Endothelial cell of umbilical vein (primary cell): ENCODE measurements around the gene SNX5. TPM values are rescaled to one million over a fixed set of nuclear protein-coding genes. Genes with fewer than 3 reads are reported as not detected.

Source experiments
- BruUV-seq: library from RNA; stranded (reverse); fragments of 400-500 nt; replicated peaks from 2 replicates; lab custom pipeline; 2021; lab: Mats Ljungman, UMichigan
- CTCF ChIA-PET: fragments of 300-600, 350-600 bp; sonication (Branson Sonifier 250); formaldehyde crosslinking; loops from one replicate; lab custom pipeline; 2021; ENCODE audit warnings: antibody characterized with exemption, inconsistent platforms; lab: Charles Lee
- POLR2A ChIA-PET: fragments of 300-600, 350-600 bp; sonication (Branson Sonifier 250); formaldehyde crosslinking; loops from one replicate; lab custom pipeline; 2021; ENCODE audit warnings: antibody characterized with exemption, inconsistent platforms; lab: Charles Lee
- DNase-seq: peaks from one replicate; pipeline ENCODE4 v3.0.0-alpha.2; 2011; ENCODE audit warnings: low read depth, low spot score
- FAIRE-seq: peaks from 2 replicates; lab custom pipeline; 2011; peaks lifted over from hg19 to GRCh38; lab: Jason Lieb, UNC
- H2AFZ ChIP-seq: 2 replicates; pipeline ENCODE4 v1.6.0; 2012; ENCODE audit warnings: low read depth, low read length, control low read depth, inconsistent platforms
- H3K27ac ChIP-seq: 2 replicates; pipeline ENCODE4 v1.5.1; 2011; ENCODE audit warnings: low read depth, mild to moderate bottlenecking, control low read depth, low read length, moderate library complexity; ENCODE audit not compliant: insufficient read depth
- H3K27me3 ChIP-seq, 2 experiments: 2 replicates each; pipeline versions ENCODE4 v1.6.0 to v1.6.1; 2011; ENCODE audit warnings: low read length in 2 of 2, mixed read lengths in 1 of 2; ENCODE audit not compliant: control insufficient read depth in 2 of 2, insufficient read depth in 2 of 2
- H3K36me3 ChIP-seq, 2 experiments: 2 replicates in 1 of 2; 3 replicates in 1 of 2; pipeline ENCODE4 v1.5.1; 2011; ENCODE audit warnings: low read length in 2 of 2, mild to moderate bottlenecking in 1 of 2, moderate library complexity in 1 of 2; ENCODE audit not compliant: control insufficient read depth in 2 of 2, insufficient read depth in 2 of 2; ENCODE audit errors: extremely low read depth in 1 of 2
- H3K4me1 ChIP-seq: 3 replicates; pipeline ENCODE4 v1.5.1; 2011; ENCODE audit warnings: mild to moderate bottlenecking, low read length; ENCODE audit not compliant: control insufficient read depth, insufficient read depth; ENCODE audit errors: extremely low read depth
- H3K4me2 ChIP-seq: 2 replicates; pipeline ENCODE4 v1.6.1; 2011; ENCODE audit warnings: low read length, control low read depth, mixed read lengths; ENCODE audit not compliant: insufficient read depth
- H3K4me3 ChIP-seq, 3 experiments: fragments of 200-600 bp in 1 of 3; sonication (generic), shearing (Covaris generic) in 1 of 3; replicated peaks in 1 of 3; 2 replicates each; pipeline ENCODE4 v1.5.1; 2011 to 2016; ENCODE audit warnings: control low read depth in 3 of 3, low read length in 3 of 3, mild to moderate bottlenecking in 2 of 3, inconsistent platforms in 1 of 3, low read depth in 1 of 3, moderate library complexity in 1 of 3; ENCODE audit not compliant: insufficient read depth in 1 of 3
- H3K79me2 ChIP-seq: 2 replicates; pipeline ENCODE4 v1.6.0; 2012; ENCODE audit warnings: low read length, inconsistent platforms; ENCODE audit not compliant: control insufficient read depth, insufficient read depth
- H3K9ac ChIP-seq: replicated peaks from 2 replicates; pipeline ENCODE3; 2011; ENCODE audit warnings: low read length, control low read depth; ENCODE audit not compliant: insufficient read depth; ENCODE audit errors: extremely low read depth
- H3K9me1 ChIP-seq: replicated peaks from 3 replicates; pipeline ENCODE4 v1.6.0; 2011; ENCODE audit warnings: mild to moderate bottlenecking, low read length; ENCODE audit not compliant: control insufficient read depth, insufficient read depth; ENCODE audit errors: extremely low read depth
- H3K9me3 ChIP-seq: replicated peaks from 2 replicates; pipeline ENCODE4 v1.5.1; 2012; ENCODE audit warnings: low read length, inconsistent platforms; ENCODE audit not compliant: control insufficient read depth, insufficient read depth
- H4K20me1 ChIP-seq: replicated peaks from 2 replicates; pipeline ENCODE3; 2011; ENCODE audit warnings: mild to moderate bottlenecking, low read length; ENCODE audit not compliant: control insufficient read depth, insufficient read depth; ENCODE audit errors: extremely low read depth
- CTCF ChIP-seq, 2 donors: IDR thresholded peaks; 1 replicate in 1 of 2; 2 replicates in 1 of 2; pipeline ENCODE4 v1.5.1; 2011; ENCODE audit warnings: low read length in 2 of 2, mild to moderate bottlenecking in 2 of 2, moderate library complexity in 2 of 2, control low read depth in 1 of 2, inconsistent platforms in 1 of 2, low read depth in 1 of 2; ENCODE audit not compliant: insufficient read depth in 1 of 2; ENCODE audit errors: extremely low read depth in 1 of 2
- EZH2 ChIP-seq: IDR thresholded peaks from 2 replicates; pipeline ENCODE4 v1.6.1; 2012; ENCODE audit warnings: borderline replicate concordance, low read depth, mild to moderate bottlenecking, moderate library complexity, low read length, inconsistent platforms; ENCODE audit not compliant: severe bottlenecking
- FOS ChIP-seq: IDR thresholded peaks from 2 replicates; pipeline ENCODE4 v1.6.1; 2011; ENCODE audit warnings: mild to moderate bottlenecking, low read length, moderate library complexity, borderline replicate concordance; ENCODE audit not compliant: insufficient read depth
- GATA2 ChIP-seq: IDR thresholded peaks from 2 replicates; pipeline ENCODE4 v1.7.0; 2011; ENCODE audit warnings: low read depth, mild to moderate bottlenecking, moderate library complexity, mixed read lengths, low read length; ENCODE audit not compliant: insufficient read length, insufficient read depth
- JUN ChIP-seq: IDR thresholded peaks from 2 replicates; pipeline ENCODE4 v1.6.1; 2011; ENCODE audit warnings: borderline replicate concordance, low read depth; ENCODE audit not compliant: insufficient read length, insufficient read depth
- MAX ChIP-seq: IDR thresholded peaks from 2 replicates; pipeline ENCODE4 v1.6.1; 2011; ENCODE audit not compliant: insufficient read depth, insufficient read length
- MYC ChIP-seq: IDR thresholded peaks from one replicate; pipeline ENCODE4 v1.6.1; 2011; ENCODE audit warnings: mild to moderate bottlenecking, low read depth, low read length
- POLR2A ChIP-seq: IDR thresholded peaks from 2 replicates; pipeline ENCODE4 v1.6.1; 2012; ENCODE audit warnings: low read depth, mild to moderate bottlenecking, control low read depth, low read length
- POLR2AphosphoS5 ChIP-seq: IDR thresholded peaks from 2 replicates; pipeline ENCODE4 v1.6.1; 2012; ENCODE audit warnings: low read depth, mild to moderate bottlenecking, control low read depth, low read length, moderate library complexity; ENCODE audit not compliant: insufficient read depth
- dilution Hi-C: fragments of 300-500 bp; cut with MboI; formaldehyde crosslinking; loops from one replicate; pipeline ENCODE4 v1.15.0; 2019; ENCODE audit warnings: low sequenced_read_pairs; ENCODE audit not compliant: extremely low pct_ligation_motif_present
- intact Hi-C: fragments of 100-400 bp; cut with micrococcal nuclease; formaldehyde crosslinking; loops from one replicate; pipeline ENCODE4 v1.10.0; 2022
- polyA plus RNA-seq, 4 experiments: library from polyadenylated mRNA; depleted of rRNA in 3 of 4; stranded (reverse) in 3 of 4; unstranded in 1 of 4; fragments of >200 nt; gene quantifications; 2 replicates each; pipeline versions ENCODE4 v1.2.1 to v1.2.3, GENCODE V29; 2011 to 2012; ENCODE audit warnings: missing spikeins in 1 of 4
- total RNA-seq: library from RNA; stranded (reverse); gene quantifications from 2 replicates; pipeline ENCODE4 v1.2.3, GENCODE V29; 2021

SNX5 gene
- total and polyA plus RNA-seq, 2 donors (not counting 3 experiments of a cell fraction or from before 2014, with no cell fraction given), result 76.2 to 121 TPM

- H3K4me1 ChIP-seq, result no peaks in the 10 kb centered on the region
- H3K36me3 ChIP-seq, result no peaks in the 10 kb centered on the region
- ChIA-PET POLR2A (no interaction called here), CTCF (no interaction called here)
- no peak overlapping the region for H3K27ac ChIP-seq
- dilution Hi-C loops (no loop called here), intact Hi-C loops (no loop called here)
- H3K4me2 ChIP-seq, result no peak overlapping the region
- H3K9me1 ChIP-seq, result no peaks in the 10 kb centered on the region
- no peak overlapping the region for H2AFZ ChIP-seq
- H3K9me3 ChIP-seq, result no peaks in the 10 kb centered on the region
- TF ChIP-seq FOS, result no peak
- no peak for TF ChIP-seq CTCF (IDR thresholded peaks at IDR 0.05; ENCODE audit: extremely low read depth in 1 of 2, insufficient read depth in 1 of 2, low read depth in 1 of 2, low read length in 2 of 2)
- TF ChIP-seq GATA2, result no peak
- TF ChIP-seq MAX, result no peak
- TF ChIP-seq POLR2A, result no peak
- no peak for TF ChIP-seq POLR2AphosphoS5
- TF ChIP-seq JUN, result no peak
- no peak for TF ChIP-seq EZH2
- TF ChIP-seq MYC, result no peak
- no peaks in the 10 kb centered on the region for H3K27me3 ChIP-seq
- FAIRE-seq (no peak), DNase-seq (no peak)
- no TSS peak for BruUV-seq
- no peak overlapping the region for H3K9ac ChIP-seq
- H3K4me3 ChIP-seq, result no peak overlapping the region
- no peaks in the 10 kb centered on the region for H4K20me1 ChIP-seq
- no peaks in the 10 kb centered on the region for H3K79me2 ChIP-seq
These were observed 38.1 kb upstream of the SNX5 start for GRCh38 chr20:18006684-18007083.
